ENCODE measurements around the gene C16orf87.

The C16orf87 gene

GRCh38 chr16:46817961-46818360 is 13.0 kb downstream of the C16orf87 start:
- no peak overlapping the region for H3K27ac ChIP-seq (replicated peaks)
- DNase-seq (ENCODE audit: low read depth in 1 of 2, low spot score in 1 of 2) = no peak
- no peak for TF ChIP-seq REST (IDR thresholded peaks at IDR 0.05; ENCODE audit: insufficient replicate concordance, low read depth)
- TF ChIP-seq CTCF (IDR thresholded peaks at IDR 0.05; ENCODE audit: insufficient read depth, low read length) = no peak

DNA sequence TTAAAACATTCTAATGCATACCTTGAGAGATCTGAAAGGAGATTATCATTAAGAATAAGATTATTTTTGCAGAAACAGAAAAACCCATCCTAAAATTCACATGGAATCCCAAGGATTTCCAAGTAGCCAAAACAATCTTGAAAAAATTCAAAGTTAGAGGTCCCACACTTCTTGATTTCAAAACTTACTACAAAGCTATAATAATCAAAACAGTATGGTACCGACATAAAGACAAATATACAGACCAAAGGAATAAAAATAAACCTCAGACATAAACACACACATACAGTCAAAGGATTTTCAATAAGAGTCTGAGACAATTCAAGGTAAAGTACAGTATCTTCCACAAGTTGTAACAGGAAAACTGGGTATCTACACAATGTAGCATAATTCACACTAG is 16.2 kb downstream of the C16orf87 start:
- DNase-seq (ENCODE audit: low read depth in 1 of 2, low spot score in 1 of 2) = no peak
- no peak for TF ChIP-seq POLR2AphosphoS5 (IDR thresholded peaks at IDR 0.05; ENCODE audit: low read depth)
- TF ChIP-seq CTCF (IDR thresholded peaks at IDR 0.05; ENCODE audit: insufficient read depth, low read length) = no peak
- no peak for TF ChIP-seq GABPA (IDR thresholded peaks at IDR 0.05; ENCODE audit: low read depth)
- TF ChIP-seq REST (IDR thresholded peaks at IDR 0.05; ENCODE audit: insufficient replicate concordance, low read depth) = no peak
- no peak for TF ChIP-seq SPI1 (IDR thresholded peaks at IDR 0.05; ENCODE audit: borderline replicate concordance, low read depth)
- Histone ChIP-seq H3K27me3 (ENCODE audit: insufficient read depth, poor library complexity, severe bottlenecking) (no peaks in the 10 kb centered on the region), H3K4me3 (replicated peaks; ENCODE audit: insufficient read depth, low read length) (no peak overlapping the region), H3K27ac (replicated peaks) (no peak overlapping the region)

More at GRCh38 chr16:46817961-46818360, 13.0 kb downstream of the C16orf87 start:
- no peak overlapping the region for H3K4me3 ChIP-seq (replicated peaks; ENCODE audit: insufficient read depth, low read length)
- H3K27me3 ChIP-seq (ENCODE audit: insufficient read depth, poor library complexity, severe bottlenecking) = no peaks in the 10 kb centered on the region

GRCh38 chr16:46813611-46814010 is 17.4 kb downstream of the C16orf87 start:
- TF ChIP-seq POLR2AphosphoS5 (IDR thresholded peaks at IDR 0.05; ENCODE audit: low read depth) (no peak), CTCF (IDR thresholded peaks at IDR 0.05; ENCODE audit: insufficient read depth, low read length) (no peak), REST (IDR thresholded peaks at IDR 0.05; ENCODE audit: insufficient replicate concordance, low read depth) (no peak), GABPA (IDR thresholded peaks at IDR 0.05; ENCODE audit: low read depth) (no peak), SPI1 (IDR thresholded peaks at IDR 0.05; ENCODE audit: borderline replicate concordance, low read depth) (no peak)
- Histone ChIP-seq H3K4me3 (replicated peaks; ENCODE audit: insufficient read depth, low read length) (no peak overlapping the region), H3K27me3 (ENCODE audit: insufficient read depth, poor library complexity, severe bottlenecking) (no peaks in the 10 kb centered on the region), H3K27ac (replicated peaks) (no peak overlapping the region)
- no peak for DNase-seq (ENCODE audit: low read depth in 1 of 2, low spot score in 1 of 2)

All from HL-60 (cell line).